Ovary (tissue), 9 donors: Measurements from ENCODE around the gene IFI27L1. TPM values are rescaled to one million over a fixed set of nuclear protein-coding genes. Genes with fewer than 3 reads are reported as not detected.

Experiments used
- DNase-seq, 5 donors: peaks; one replicate each; pipeline ENCODE4 v3.0.0-alpha.2; 2019 to 2020
- H3K27ac ChIP-seq, 2 donors: fragments of 200-600 bp; one replicate each; pipeline versions ENCODE4 v1.5.1 to v1.8.0; 2019 to 2022
- H3K27me3 ChIP-seq: fragments of 200-600 bp; one replicate; pipeline ENCODE4 v1.8.0; 2022
- H3K36me3 ChIP-seq: fragments of 200-600 bp; sonication (generic); one replicate; pipeline ENCODE4 v1.5.1; 2019
- H3K4me1 ChIP-seq: one replicate; pipeline ENCODE4 v1.8.1; 2013; ENCODE audit warnings: mild to moderate bottlenecking, moderate library complexity; ENCODE audit not compliant: insufficient read depth
- H3K4me3 ChIP-seq: fragments of 200-600 bp; sonication (generic); one replicate; pipeline ENCODE4 v1.5.1; 2017
- H3K9me3 ChIP-seq, 2 donors: fragments of 200-600 bp in 1 of 2; sonication (generic) in 1 of 2; one replicate each; pipeline versions ENCODE4 v1.5.1 to v1.8.1; 2013 to 2019; ENCODE audit warnings: mild to moderate bottlenecking in 1 of 2, moderate library complexity in 1 of 2
- EP300 ChIP-seq: sonication (generic); formaldehyde crosslinking; IDR thresholded peaks from one replicate; pipeline ENCODE4 v1.6.1; 2017; ENCODE audit warnings: antibody characterized with exemption
- POLR2A ChIP-seq: fragments of 450-650 bp; IDR thresholded peaks from one replicate; pipeline ENCODE4 v1.6.1; 2017; ENCODE audit warnings: antibody characterized with exemption, mild to moderate bottlenecking, moderate library complexity
- WGBS, 3 donors: extraction: QIAGEN DNeasy Blood & Tissue Kit in 1 of 3; methylation state at CpG; one replicate each; pipeline versions ENCODE4 v1.1.5 to v1.1.7; 2013 to 2017; 5-methylcytosine and 5-hydroxymethylcytosine counted together
- intact Hi-C, 4 donors: fragments of 100-400 bp; cut with DNase I; formaldehyde crosslinking; loops; one replicate each; pipeline versions ENCODE4 v1.11.0 to v1.15.1; 2022 to 2023
- polyA plus RNA-seq, 2 donors: library from polyadenylated mRNA; stranded (reverse); fragments of 200-250 nt in 1 of 2; fragments of 350-450 nt in 1 of 2; fragmentation: Illumina TruSeq in 1 of 2; extraction: RNeasy Lipid Tissue Mini Kit (QIAGEN cat#74804) in 1 of 2; gene quantifications; one replicate each; pipeline ENCODE4 v1.2.3, GENCODE V29; 2013 to 2014
- total RNA-seq, 7 donors: library from RNA; depleted of rRNA in 2 of 7; stranded (reverse); fragments of >200 nt in 2 of 7; fragmentation: NEBNext Ultra II Directional in 3 of 7; extraction: Animal tissue kit (Norgen Biotek cat#: 25700) in 3 of 7; gene quantifications; one replicate each; pipeline versions ENCODE4 v1.1.0 to v1.2.4, GENCODE V29; 2016 to 2023
- TF ChIP-seq, protein P1 (sequence below), 3 donors: fragments of 450-650 bp in 2 of 3; fragments of 200-600 bp in 1 of 3; IDR thresholded peaks; one replicate each; pipeline versions ENCODE4 v1.5.1 to v1.8.0; 2016 to 2022; ENCODE audit warnings: antibody characterized with exemption in 3 of 3, mild to moderate bottlenecking in 1 of 3
- donor health status: DM: no; HTN: no; CAD: no; lungs with moderate emphysema.
- donor health status: DM: no; HTN: no; CAD: no.
- donor health status: Bipolar disorder and iron deficiency.
- donor health status: DM: yes; HTN: yes; CAD: no.
- donor health status: DM: no; HTN: no; CAD: no.
- donor health status: DM: yes; HTN: yes; CAD: no.

The IFI27L1 gene
- total and polyA plus RNA-seq, 9 donors: 21.5 to 57.0 (median 32.8) TPM

DNA sequence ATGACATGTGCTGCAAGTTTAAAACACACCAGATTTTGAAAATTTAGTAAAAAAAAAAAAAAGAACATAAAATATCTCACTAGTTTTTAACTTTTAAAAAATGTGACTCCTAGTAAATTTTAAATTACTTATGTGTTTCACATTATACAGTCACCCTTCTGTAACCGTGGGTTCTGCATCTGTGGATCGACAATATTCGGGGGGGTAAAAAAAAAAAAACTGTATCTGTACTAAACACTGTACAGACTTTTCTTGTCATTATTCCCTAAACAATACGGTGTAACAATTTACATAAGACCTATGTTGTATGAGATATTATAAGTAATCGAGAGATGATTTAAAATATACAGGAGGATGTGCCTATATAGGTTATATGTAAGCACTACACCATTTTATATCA lies 3.3 kb upstream of the IFI27L1 start:
- H3K4me1 ChIP-seq: peaks cover 21% of the 10 kb centered on the region
- intact Hi-C loops: loop anchor here in 1 of 4 donors (1.0 kb wide), 1 partner anchor 13 kb away; no protein-coding TSS in a partner anchor
- 39 to 62% (median 52%) methylated on average over 5 of the region's 5 CpGs for WGBS, 3 donors

DNA sequence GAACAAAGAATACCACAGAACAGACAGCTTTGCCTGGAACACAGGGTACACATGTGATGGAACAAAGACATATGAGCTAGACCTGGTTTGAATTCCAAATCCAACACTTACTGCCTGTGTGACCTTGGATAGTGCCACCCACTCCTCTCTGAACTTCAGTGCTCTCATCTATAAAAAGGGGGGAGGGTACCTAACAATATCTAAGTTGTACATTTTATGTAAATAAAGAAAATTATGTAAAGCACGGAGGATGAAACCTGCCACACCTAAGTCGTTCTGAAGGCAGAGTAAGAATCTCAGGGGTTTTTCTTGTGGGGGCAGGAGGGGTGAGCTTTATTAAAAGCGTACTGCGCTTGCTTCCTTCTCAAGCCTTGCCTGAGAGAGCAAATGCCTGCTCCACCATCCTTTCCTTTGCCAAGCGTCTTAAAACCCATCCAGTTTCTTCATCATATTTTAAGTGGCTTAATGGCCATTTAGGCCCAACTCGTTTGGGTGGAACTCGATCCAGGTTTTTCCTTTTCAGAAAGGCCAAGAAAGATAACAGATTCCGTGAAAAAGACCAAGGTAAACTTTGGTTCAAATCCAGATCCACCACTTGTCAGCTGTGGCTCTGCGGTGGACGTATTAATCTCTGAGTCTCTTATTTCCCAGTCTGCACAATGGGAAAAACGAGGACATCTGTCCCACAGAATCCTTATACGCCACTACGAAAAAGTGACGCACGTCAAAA lies 1.1 kb upstream of the IFI27L1 start:
- peak overlapping the region; percentile 99 for H3K4me3 ChIP-seq
- no peaks in the 10 kb centered on the region for H3K9me3 ChIP-seq
- DNase-seq: no peak
- no peaks in the 10 kb centered on the region for H3K27me3 ChIP-seq
- WGBS, 3 donors: 0 to 1% (median 1%) methylated on average over 15 of the region's 15 CpGs
- H3K27ac ChIP-seq: peak overlapping the region; percentile 1 to 79
- TF ChIP-seq EP300 (no peak), POLR2A (no peak)
- TF ChIP-seq, protein P1, sequence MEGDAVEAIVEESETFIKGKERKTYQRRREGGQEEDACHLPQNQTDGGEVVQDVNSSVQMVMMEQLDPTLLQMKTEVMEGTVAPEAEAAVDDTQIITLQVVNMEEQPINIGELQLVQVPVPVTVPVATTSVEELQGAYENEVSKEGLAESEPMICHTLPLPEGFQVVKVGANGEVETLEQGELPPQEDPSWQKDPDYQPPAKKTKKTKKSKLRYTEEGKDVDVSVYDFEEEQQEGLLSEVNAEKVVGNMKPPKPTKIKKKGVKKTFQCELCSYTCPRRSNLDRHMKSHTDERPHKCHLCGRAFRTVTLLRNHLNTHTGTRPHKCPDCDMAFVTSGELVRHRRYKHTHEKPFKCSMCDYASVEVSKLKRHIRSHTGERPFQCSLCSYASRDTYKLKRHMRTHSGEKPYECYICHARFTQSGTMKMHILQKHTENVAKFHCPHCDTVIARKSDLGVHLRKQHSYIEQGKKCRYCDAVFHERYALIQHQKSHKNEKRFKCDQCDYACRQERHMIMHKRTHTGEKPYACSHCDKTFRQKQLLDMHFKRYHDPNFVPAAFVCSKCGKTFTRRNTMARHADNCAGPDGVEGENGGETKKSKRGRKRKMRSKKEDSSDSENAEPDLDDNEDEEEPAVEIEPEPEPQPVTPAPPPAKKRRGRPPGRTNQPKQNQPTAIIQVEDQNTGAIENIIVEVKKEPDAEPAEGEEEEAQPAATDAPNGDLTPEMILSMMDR (IDR thresholded peaks at IDR 0.05): no peak
- H3K4me1 ChIP-seq: peaks cover 20% of the 10 kb centered on the region
- no peaks in the 10 kb centered on the region for H3K36me3 ChIP-seq
- intact Hi-C loops: no loop called here

More for the DNA sequence above, 3.3 kb upstream of the IFI27L1 start:
- H3K9me3 ChIP-seq: peaks cover 0 to 2% of the 10 kb centered on the region in 2 donors
- peak overlapping the region; percentile 99 for H3K4me3 ChIP-seq
- no peaks in the 10 kb centered on the region for H3K36me3 ChIP-seq
- no peak for DNase-seq
- H3K27ac ChIP-seq: no peak overlapping the region
- H3K27me3 ChIP-seq: no peaks in the 10 kb centered on the region
- TF ChIP-seq EP300 (no peak), POLR2A (no peak)
- TF ChIP-seq, protein P1 (IDR thresholded peaks at IDR 0.05): no peak

DNA sequence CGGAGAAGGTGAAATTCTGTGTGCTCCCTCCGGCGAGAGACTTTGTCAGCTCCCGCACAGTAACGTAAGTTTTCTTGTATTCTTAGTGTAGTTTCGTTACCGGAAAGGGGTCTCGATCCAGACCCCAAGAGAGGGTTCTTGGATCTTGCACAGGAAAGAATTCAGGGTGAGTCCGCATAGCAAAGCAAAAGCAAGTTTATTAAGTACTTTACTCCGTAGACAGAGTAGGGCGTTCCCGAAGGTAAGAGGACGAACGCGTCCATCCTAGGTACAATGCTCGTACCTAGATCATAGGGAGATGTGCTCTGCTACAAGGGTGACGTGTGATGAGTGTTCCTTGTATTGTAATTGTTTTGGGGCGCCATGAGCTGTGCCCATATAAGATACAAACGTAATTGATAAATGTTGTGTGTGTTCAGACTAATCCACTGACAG lies 293 bp downstream of the IFI27L1 start:
- Histone ChIP-seq H3K9me3 (no peaks in the 10 kb centered on the region), H3K4me3 (peak overlapping the region; percentile 99), H3K27me3 (no peaks in the 10 kb centered on the region), H3K4me1 (peaks cover 22% of the 10 kb centered on the region), H3K27ac (peak overlapping the region in 1 of 2 donors; percentile 79), H3K36me3 (no peaks in the 10 kb centered on the region)
- no peak for DNase-seq
- TF ChIP-seq EP300 (no peak), POLR2A (no peak)
- TF ChIP-seq, protein P1 (IDR thresholded peaks at IDR 0.05): no peak
- intact Hi-C loops: no loop called here
- 1% methylated on average over 19 of the region's 19 CpGs for WGBS, 3 donors

DNA sequence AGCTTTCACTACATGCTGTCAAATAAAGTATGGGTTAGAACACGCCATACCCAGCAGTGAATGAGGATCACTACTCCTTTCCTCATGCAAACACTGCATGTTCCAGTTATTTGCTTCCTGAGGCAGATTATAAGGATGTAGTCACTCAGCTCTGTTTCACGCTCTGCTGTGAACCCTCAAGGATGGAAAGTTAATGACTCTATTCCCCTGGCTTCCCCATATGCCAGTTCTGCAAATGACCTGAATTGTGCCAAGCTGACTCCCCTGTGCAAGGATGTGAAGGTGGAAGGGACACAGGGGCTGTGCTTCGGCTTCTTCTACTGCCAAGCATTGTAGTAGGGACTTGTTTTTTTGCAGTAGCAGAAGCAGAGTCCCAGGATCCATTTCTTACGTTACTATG lies 6.8 kb downstream of the IFI27L1 start:
- no peak for DNase-seq
- Histone ChIP-seq H3K36me3 (no peaks in the 10 kb centered on the region), H3K27me3 (no peaks in the 10 kb centered on the region), H3K4me1 (peaks cover 3% of the 10 kb centered on the region), H3K4me3 (no peak overlapping the region), H3K27ac (no peak overlapping the region), H3K9me3 (no peaks in the 10 kb centered on the region)
- intact Hi-C loops: no loop called here
- TF ChIP-seq POLR2A: no peak
- TF ChIP-seq EP300: no peak
- TF ChIP-seq, protein P1 (IDR thresholded peaks at IDR 0.05): no peak
- WGBS, 3 donors: 76 to 97% (median 96%) methylated on average over 4 of the region's 4 CpGs
